WTC11 (cell line): ENCODE measurements around the gene GPR62.
A peak's percentile ranks its signal among the peaks of the same experiment; 100 is the strongest.

Experiments used
- GABPB1 ChIP-seq: sonication (generic); formaldehyde crosslinking; IDR thresholded peaks from 2 replicates; pipeline ENCODE4 v1.8.1; 2023; ENCODE audit warnings: mild to moderate bottlenecking, missing genetic modification reagents
- MYBL2 ChIP-seq: sonication (generic); formaldehyde crosslinking; IDR thresholded peaks from 2 replicates; pipeline ENCODE4 v1.8.1; 2023; ENCODE audit warnings: mild to moderate bottlenecking, moderate library complexity, missing genetic modification reagents
- NR2C2 ChIP-seq: sonication (generic); formaldehyde crosslinking; IDR thresholded peaks from 2 replicates; pipeline ENCODE4 v1.8.0; 2022; ENCODE audit warnings: mild to moderate bottlenecking, missing genetic modification reagents
- ZNF281 ChIP-seq: sonication (generic); formaldehyde crosslinking; IDR thresholded peaks from 2 replicates; pipeline ENCODE4 v1.8.0; 2023; ENCODE audit warnings: mild to moderate bottlenecking, missing genetic modification reagents
- TF ChIP-seq, protein P1 (sequence below): fragments of 200-600 bp; IDR thresholded peaks from 2 replicates; pipeline ENCODE4 v1.8.0; 2022; ENCODE audit warnings: antibody characterized with exemption

- no peak for TF ChIP-seq NR2C2 (CRISPR knock-in tag)
- TF ChIP-seq, protein P1, sequence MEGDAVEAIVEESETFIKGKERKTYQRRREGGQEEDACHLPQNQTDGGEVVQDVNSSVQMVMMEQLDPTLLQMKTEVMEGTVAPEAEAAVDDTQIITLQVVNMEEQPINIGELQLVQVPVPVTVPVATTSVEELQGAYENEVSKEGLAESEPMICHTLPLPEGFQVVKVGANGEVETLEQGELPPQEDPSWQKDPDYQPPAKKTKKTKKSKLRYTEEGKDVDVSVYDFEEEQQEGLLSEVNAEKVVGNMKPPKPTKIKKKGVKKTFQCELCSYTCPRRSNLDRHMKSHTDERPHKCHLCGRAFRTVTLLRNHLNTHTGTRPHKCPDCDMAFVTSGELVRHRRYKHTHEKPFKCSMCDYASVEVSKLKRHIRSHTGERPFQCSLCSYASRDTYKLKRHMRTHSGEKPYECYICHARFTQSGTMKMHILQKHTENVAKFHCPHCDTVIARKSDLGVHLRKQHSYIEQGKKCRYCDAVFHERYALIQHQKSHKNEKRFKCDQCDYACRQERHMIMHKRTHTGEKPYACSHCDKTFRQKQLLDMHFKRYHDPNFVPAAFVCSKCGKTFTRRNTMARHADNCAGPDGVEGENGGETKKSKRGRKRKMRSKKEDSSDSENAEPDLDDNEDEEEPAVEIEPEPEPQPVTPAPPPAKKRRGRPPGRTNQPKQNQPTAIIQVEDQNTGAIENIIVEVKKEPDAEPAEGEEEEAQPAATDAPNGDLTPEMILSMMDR = peak; percentile 90
- no peak for TF ChIP-seq ZNF281 (CRISPR knock-in tag)
- TF ChIP-seq MYBL2 (CRISPR knock-in tag) = no peak
- TF ChIP-seq GABPB1 = no peak
Observed at GRCh38 chr3:52001443-52001974, 46.3 kb downstream of the GPR62 start.
